ENCODE measurements around the gene ADSS2. TPM values are rescaled to one million over a fixed set of nuclear protein-coding genes. Genes with fewer than 3 reads are reported as not detected.
"Not testable (repeated sequence)": the region's sequence is repeated elsewhere in the genome, so short reads cannot be mapped to it uniquely, and the experiment has no call there.

ADSS2 gene
- 5.0 TPM for total RNA-seq
- long read RNA-seq, transcript ADSS-201 (13 exons, 2,780 nt), result major isoform, 5 of 11 reads
- long read RNA-seq, partial matches to known transcripts, result 1 of 11 reads
- long read RNA-seq, other reads (novel, unspliced or antisense), result 5 of 11 reads

- ATAC-seq (ENCODE audit: poor library complexity) (no peak), DNase-seq (no peak)
- intact Hi-C loops (cut with DNase I), result no loop called here
Observed at GRCh38 chr1:244451539-244451950, at the start of gene ADSS2. Gene ADSS2, minus strand, starts transcription at chr1:244451909. Its CDS starts 92 bp downstream, at chr1:244451817.

GRCh38 chr1:244500515-244500914 is 48.8 kb upstream of the ADSS2 start:
- intact Hi-C loops (cut with DNase I), result not testable (repeated sequence)

GRCh38 chr1:244499484-244499883 is 47.8 kb upstream of the ADSS2 start:
- DNase-seq; intact Hi-C loops (cut with DNase I); ATAC-seq (ENCODE audit: poor library complexity): not testable (repeated sequence)

More at GRCh38 chr1:244500515-244500914, 48.8 kb upstream of the ADSS2 start:
- ATAC-seq (ENCODE audit: poor library complexity); DNase-seq: not testable (repeated sequence)

GRCh38 chr1:244497805-244498204 is 46.1 kb upstream of the ADSS2 start:
- intact Hi-C loops (cut with DNase I), result no loop called here
- DNase-seq (no peak), ATAC-seq (ENCODE audit: poor library complexity) (no peak)

GRCh38 chr1:244496186-244496585 is 44.5 kb upstream of the ADSS2 start:
- ATAC-seq (ENCODE audit: poor library complexity), result no peak
- no peak for DNase-seq
- intact Hi-C loops (cut with DNase I), result no loop called here

- DNase-seq (no peak), ATAC-seq (ENCODE audit: poor library complexity) (no peak)
- intact Hi-C loops (cut with DNase I), result no loop called here
Observed at GRCh38 chr1:244494653-244495052, 42.9 kb upstream of the ADSS2 start.

GRCh38 chr1:244484971-244485370 is 33.3 kb upstream of the ADSS2 start:
- ATAC-seq (ENCODE audit: poor library complexity); intact Hi-C loops (cut with DNase I); DNase-seq: not testable (repeated sequence)

GRCh38 chr1:244473059-244473605 is 21.4 kb upstream of the ADSS2 start:
- DNase-seq, result no peak
- no peak for ATAC-seq (ENCODE audit: poor library complexity)
- intact Hi-C loops (cut with DNase I), result no loop called here

- intact Hi-C loops (cut with DNase I), result no loop called here
- ATAC-seq (ENCODE audit: poor library complexity) (no peak), DNase-seq (no peak)
Observed at GRCh38 chr1:244466724-244467123, 15.0 kb upstream of the ADSS2 start.

- DNase-seq (peak; percentile 95), ATAC-seq (ENCODE audit: poor library complexity) (peak; percentile 98)
- intact Hi-C loops (cut with DNase I), result no loop called here
Observed at GRCh38 chr1:244461245-244462071, 9.7 kb upstream of the ADSS2 start, which contains the start of gene CATSPERE. Gene CATSPERE, plus strand, starts transcription at chr1:244461273. Its CDS starts 157 bp downstream, at chr1:244461430.

GRCh38 chr1:244460197-244460596 is 8.5 kb upstream of the ADSS2 start:
- no peak for DNase-seq
- intact Hi-C loops (cut with DNase I), result no loop called here

GRCh38 chr1:244458781-244459180 is 7.1 kb upstream of the ADSS2 start:
- ATAC-seq (ENCODE audit: poor library complexity), result no peak
- no peak for DNase-seq
- intact Hi-C loops (cut with DNase I), result no loop called here

More at GRCh38 chr1:244460197-244460596, 8.5 kb upstream of the ADSS2 start:
- no peak for ATAC-seq (ENCODE audit: poor library complexity)

GRCh38 chr1:244456586-244456985 is 4.9 kb upstream of the ADSS2 start:
- intact Hi-C loops (cut with DNase I), result no loop called here
- ATAC-seq (ENCODE audit: poor library complexity) (no peak), DNase-seq (no peak)

GRCh38 chr1:244454412-244454811 is 2.7 kb upstream of the ADSS2 start:
- ATAC-seq (ENCODE audit: poor library complexity) (no peak), DNase-seq (no peak)
- intact Hi-C loops (cut with DNase I), result no loop called here

GRCh38 chr1:244451951-244452795 is 464 bp upstream of the ADSS2 start:
- DNase-seq, result peak; percentile 99
- intact Hi-C loops (cut with DNase I), result no loop called here
- peak; percentile 98 for ATAC-seq (ENCODE audit: poor library complexity)

GRCh38 chr1:244450597-244451538 is 841 bp downstream of the ADSS2 start:
- DNase-seq, result peak; percentile 73
- peak; percentile 31 for ATAC-seq (ENCODE audit: poor library complexity)
- intact Hi-C loops (cut with DNase I), result no loop called here

- no peak for DNase-seq
- intact Hi-C loops (cut with DNase I), result loop anchor here (5.0 kb wide), 1 partner anchor 202 kb away; the partner anchor contains the start of gene DESI2
- ATAC-seq (ENCODE audit: poor library complexity), result no peak
Observed at GRCh38 chr1:244449936-244450508, 1.7 kb downstream of the ADSS2 start.
